Activated CD8-positive, alpha-beta memory T cell treated with anti-CD3 and anti-CD28 coated beads for 36 hours (primary cell): ENCODE measurements around the gene SDR42E2. TPM values are rescaled to one million over a fixed set of nuclear protein-coding genes. Genes with fewer than 3 reads are reported as not detected.
"Not testable (repeated sequence)": the region's sequence is repeated elsewhere in the genome, so short reads cannot be mapped to it uniquely, and the experiment has no call there.

Experiments
- CTCF ChIA-PET: fragments of 350-600 bp; sonication (Branson Sonifier 250); formaldehyde crosslinking; loops from one replicate; lab custom pipeline; 2021; ENCODE audit warnings: antibody characterized with exemption; lab: Charles Lee
- POLR2A ChIA-PET: fragments of 350-600 bp; sonication (Branson Sonifier 250); formaldehyde crosslinking; loops from one replicate; lab custom pipeline; 2021; ENCODE audit warnings: antibody characterized with exemption; lab: Charles Lee
- total RNA-seq, 2 experiments: library from RNA; stranded (reverse); gene quantifications; one replicate each; pipeline ENCODE4 v1.2.3, GENCODE V29; 2021

SDR42E2 gene
- total RNA-seq, 2 experiments from 2014 or later = not detected

- POLR2A ChIA-PET = interaction anchor here (0.5 to 2.1 kb wide), 4 partner anchors 18 to 236 kb away, joined by 3 to 9 read pairs (median 6); partner anchors contain the start of genes EEF2K and MOSMO
- CTCF ChIA-PET = interaction anchor here (0.6 to 2.2 kb wide), 23 partner anchors 14 to 240 kb away, joined by 3 to 16 read pairs (median 5); partner anchors contain the start of genes EEF2K, MOSMO and POLR3E
Measured at GRCh38 chr16:22188595-22189442, 26.5 kb downstream of the SDR42E2 start.

GRCh38 chr16:22189473-22190080 is 27.3 kb downstream of the SDR42E2 start:
- CTCF ChIA-PET = interaction anchor here (0.7 to 2.1 kb wide), 15 partner anchors 15 to 433 kb away, joined by 3 to 16 read pairs (median 7); partner anchors contain the start of genes EEF2K, MOSMO and POLR3E
- POLR2A ChIA-PET = interaction anchor here (1.2 to 2.1 kb wide), 2 partner anchors 17 to 182 kb away, joined by 6 to 9 read pairs; partner anchors contain the start of genes EEF2K and MOSMO

DNA sequence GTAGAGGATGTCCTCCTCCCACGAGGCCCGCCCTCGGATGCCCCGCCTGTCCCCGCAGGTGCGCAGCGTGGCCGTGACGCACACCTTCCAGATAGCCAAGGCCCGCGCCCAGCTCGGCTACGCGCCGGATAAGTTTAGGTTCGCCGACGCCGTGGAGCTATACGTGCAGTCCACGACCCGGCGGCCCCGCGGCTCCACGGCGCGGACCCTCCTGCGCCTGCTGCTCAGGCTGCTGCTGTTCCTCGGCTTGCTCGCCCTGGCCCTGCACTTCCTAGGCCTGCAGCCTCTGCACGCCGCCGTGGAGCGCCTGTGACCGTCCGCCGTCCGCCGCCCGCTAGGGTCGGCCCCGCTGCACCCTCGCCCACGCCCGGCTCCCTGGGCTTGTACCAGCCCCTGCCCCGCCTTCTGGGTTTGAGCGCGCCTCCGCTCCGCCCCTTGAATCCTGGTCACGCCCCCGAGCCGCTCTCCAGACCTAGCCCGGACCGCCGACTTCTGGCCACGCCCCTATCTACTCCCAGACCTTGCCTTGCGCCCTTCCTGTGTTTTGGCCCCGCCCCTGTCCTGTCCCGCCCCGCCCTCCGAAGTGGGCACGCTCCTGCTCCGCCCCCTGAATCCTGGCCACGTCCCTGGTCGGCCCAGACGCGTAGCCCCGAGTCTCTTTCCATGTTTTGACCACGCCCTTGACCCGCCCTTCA is 27.9 kb downstream of the SDR42E2 start:
- POLR2A ChIA-PET = interaction anchor here (1.2 to 2.4 kb wide), 3 partner anchors 16 to 182 kb away, joined by 6 to 21 read pairs (median 9); partner anchors contain the start of genes EEF2K and MOSMO
- CTCF ChIA-PET = interaction anchor here (0.7 to 6.3 kb wide), 8 partner anchors 15 to 432 kb away, joined by 3 to 56 read pairs (median 8); partner anchors contain the start of genes EEF2K, MOSMO and POLR3E

- POLR2A ChIA-PET = interaction anchor here (0.5 to 2.4 kb wide), 4 partner anchors 15 to 182 kb away, joined by 3 to 21 read pairs (median 4); partner anchors contain the start of gene EEF2K
- CTCF ChIA-PET = interaction anchor here (1.2 to 6.3 kb wide), 3 partner anchors 15 to 162 kb away, joined by 4 to 56 read pairs (median 20); partner anchors contain the start of genes EEF2K and POLR3E
Measured at GRCh38 chr16:22190776-22191531, 28.6 kb downstream of the SDR42E2 start.

DNA sequence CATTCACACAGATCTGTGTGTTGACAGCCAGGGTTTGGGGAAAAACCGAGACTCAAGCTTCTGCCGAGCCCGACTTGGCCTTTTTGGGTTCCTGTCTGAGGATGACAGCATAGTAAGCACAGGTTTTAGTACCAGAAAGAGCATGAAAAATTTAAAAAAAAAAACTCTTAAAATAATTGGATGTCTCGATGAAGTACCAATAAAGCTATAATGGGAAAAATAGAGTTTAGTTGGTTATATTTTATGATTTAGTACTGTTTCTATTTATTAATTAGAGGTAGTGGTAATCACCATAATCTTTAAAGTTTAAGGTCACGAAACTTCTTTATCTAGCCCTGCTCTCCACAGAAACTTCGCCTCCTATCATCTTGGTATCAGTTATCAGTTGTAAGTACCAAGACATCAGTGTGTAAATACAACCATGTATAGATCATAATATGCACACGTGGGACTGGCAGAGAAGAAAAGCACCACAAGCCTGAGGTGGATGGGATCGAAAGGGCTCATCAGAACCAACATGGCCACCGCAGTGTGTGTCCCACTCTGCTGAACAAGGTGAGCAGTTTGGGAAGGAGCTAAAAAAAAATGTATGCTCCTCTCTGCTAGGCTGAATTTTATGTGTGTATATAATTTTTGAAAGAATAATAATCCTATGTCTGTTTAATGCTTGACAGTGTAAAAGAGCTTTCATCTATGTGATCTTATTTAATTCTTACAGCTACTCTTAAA is 29.4 kb downstream of the SDR42E2 start:
- ChIA-PET POLR2A (interaction anchor here (0.5 to 2.4 kb wide), 6 partner anchors 14 to 182 kb away, joined by 3 to 21 read pairs (median 4); partner anchors contain the start of gene EEF2K), CTCF (interaction anchor here (0.6 to 6.3 kb wide), 7 partner anchors 14 to 371 kb away, joined by 3 to 56 read pairs (median 4); partner anchors contain the start of genes EEF2K, POLR3E and UQCRC2)

DNA sequence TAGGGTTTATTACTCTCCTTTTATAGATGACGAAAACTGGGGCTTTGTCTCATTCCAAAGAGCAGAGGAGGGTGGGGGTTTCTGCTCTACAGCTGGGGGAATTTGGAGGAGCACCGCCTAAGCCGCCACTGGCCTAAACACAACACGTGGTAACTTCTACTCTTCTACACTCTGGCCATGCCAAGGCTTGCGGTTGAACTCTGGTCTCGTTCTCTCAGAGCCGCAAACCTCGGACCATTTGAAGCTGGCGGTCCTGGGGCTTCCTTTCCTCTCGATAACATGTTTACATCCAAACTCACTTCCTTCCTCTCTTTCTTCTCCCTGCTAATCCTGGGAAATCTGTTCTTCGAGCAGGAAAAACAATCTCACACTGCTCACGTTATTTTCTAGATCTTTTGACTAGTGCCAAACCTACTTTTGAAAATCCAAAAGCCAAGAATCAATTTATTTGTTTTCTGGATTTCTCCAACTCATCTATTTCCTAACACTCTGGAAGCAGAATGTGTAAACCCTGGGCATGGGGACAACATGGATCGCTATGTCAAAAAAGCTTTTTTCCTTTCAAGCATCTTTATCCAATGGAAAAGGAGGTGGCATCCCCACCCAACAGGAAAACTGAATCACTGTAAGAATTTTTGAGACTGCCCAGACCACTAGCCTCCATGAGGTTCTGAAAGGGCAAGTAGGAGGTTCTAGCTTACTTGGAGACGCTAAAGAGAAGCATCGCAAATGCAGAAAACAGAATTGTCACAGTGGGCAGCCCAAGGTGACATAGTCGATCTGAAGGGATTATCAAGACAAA is 30.2 kb downstream of the SDR42E2 start:
- CTCF ChIA-PET = interaction anchor here (0.6 to 6.3 kb wide), 7 partner anchors 13 to 372 kb away, joined by 3 to 56 read pairs (median 4); partner anchors contain the start of genes EEF2K, POLR3E and UQCRC2
- POLR2A ChIA-PET = interaction anchor here (0.6 to 2.4 kb wide), 3 partner anchors 14 to 108 kb away, joined by 4 to 21 read pairs (median 5); partner anchors contain the start of gene EEF2K

DNA sequence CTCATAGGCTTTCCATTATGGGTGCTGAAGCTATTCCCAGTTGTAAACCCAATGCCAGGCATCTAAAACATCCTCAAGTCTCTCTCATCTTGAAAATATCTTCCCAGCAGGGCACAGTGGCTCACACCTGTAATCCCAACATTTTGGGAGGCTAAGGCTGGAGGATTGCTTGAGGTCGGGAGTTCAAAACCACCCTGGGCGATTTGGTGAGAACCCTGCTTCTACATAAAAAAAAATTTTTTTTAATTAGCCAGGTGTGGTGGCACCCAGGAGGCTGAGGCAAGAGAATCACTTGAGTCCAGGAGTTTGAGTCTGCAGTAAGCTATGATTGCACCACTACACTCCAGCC is 30.7 kb downstream of the SDR42E2 start:
- ChIA-PET POLR2A (no interaction called here), CTCF (interaction anchor here (2.3 to 6.3 kb wide), 3 partner anchors 13 to 107 kb away, joined by 6 to 56 read pairs (median 20); partner anchors contain the start of genes EEF2K and POLR3E)

- POLR2A ChIA-PET = interaction anchor here (0.6 to 1.0 kb wide), 2 partner anchors 103 to 190 kb away, joined by 3 to 4 read pairs; no protein-coding TSS in a partner anchor
- CTCF ChIA-PET = interaction anchor here (1.1 to 6.3 kb wide), 4 partner anchors 11 to 116 kb away, joined by 3 to 56 read pairs (median 25); partner anchors contain the start of genes EEF2K and POLR3E
Measured at GRCh38 chr16:22194707-22195444, 32.6 kb downstream of the SDR42E2 start.

- CTCF ChIA-PET = interaction anchor here (1.1 to 6.3 kb wide), 4 partner anchors 10 to 115 kb away, joined by 3 to 56 read pairs (median 25); partner anchors contain the start of genes EEF2K and POLR3E
- POLR2A ChIA-PET = interaction anchor here (0.6 to 1.0 kb wide), 2 partner anchors 103 to 190 kb away, joined by 3 to 4 read pairs; no protein-coding TSS in a partner anchor
Measured at GRCh38 chr16:22195445-22195694, 33.1 kb downstream of the SDR42E2 start.

DNA sequence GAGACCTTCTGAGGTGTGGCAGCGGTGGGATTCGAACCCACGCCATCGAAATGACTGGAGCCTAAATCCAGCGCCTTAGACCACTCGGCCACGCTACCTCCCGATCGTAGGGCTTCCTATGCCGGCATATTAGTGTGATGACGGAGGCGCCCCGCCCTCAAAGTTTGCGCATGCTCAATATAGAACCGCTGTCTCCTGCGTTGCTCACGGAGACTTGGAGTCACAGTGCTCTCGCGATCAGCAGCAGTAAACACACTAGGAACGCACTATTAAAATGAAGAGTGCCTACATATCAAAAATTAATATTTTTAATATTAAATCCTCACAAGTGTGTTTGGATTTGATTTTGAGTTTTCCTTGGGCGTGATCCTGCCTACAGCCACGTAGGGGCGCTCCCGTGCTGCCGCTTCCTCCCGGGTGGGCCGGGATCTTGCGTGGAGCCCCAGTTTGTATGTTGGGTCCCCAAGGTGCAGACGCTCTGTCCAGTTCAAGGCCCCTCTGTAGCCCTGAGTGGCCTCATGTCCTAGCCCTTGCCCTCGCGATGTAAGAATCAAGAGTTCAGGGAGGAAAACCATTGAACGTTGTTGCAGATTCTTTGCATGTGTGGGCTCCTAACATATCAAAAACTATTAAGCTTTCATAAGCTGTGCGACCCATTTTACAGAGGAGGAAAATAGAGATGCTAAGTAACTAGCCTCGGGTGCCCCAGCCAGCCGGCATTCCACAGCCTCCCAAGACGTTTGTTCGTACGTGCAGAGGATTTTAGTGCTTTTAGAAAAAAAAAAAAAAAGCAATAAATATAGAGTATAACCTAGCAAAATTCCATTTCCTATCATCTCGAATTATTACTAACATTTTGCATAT is 33.6 kb downstream of the SDR42E2 start:
- ChIA-PET POLR2A (no interaction called here), CTCF (interaction anchor here (1.1 to 6.3 kb wide), 4 partner anchors 10 to 115 kb away, joined by 3 to 56 read pairs (median 25); partner anchors contain the start of genes EEF2K and POLR3E)

DNA sequence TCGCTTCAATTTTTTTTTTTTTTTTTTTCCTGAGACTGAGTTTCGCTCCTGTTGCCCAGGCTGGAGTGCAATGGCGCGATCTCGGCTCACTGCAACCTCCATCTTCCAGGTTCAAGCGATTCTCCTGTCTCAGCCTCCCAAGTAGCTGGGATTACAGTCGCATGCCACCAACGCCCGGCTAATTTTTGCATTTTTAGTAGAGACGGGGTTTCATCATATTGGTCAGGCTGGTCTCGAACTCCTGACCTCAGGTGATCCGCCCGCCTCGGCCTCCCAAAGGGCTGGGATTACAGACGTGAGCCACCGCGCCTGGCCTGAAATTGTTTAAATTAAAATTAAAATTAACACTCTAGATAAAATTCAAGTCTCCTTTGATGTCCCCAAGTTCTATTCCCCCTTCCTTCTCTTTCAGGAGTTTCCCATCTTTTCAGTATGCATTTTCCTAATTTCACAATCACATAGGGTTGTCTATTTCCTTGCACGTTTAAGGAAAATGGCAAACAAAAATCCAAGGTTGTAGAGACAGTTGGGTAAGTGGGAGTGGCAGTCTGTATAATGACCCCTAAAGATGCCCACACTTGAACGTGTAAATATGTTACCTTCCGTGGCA is 34.4 kb downstream of the SDR42E2 start:
- POLR2A ChIA-PET = not testable (repeated sequence)
- CTCF ChIA-PET = interaction anchor here (1.6 to 6.3 kb wide), 4 partner anchors 9 to 105 kb away, joined by 6 to 56 read pairs (median 25); partner anchors contain the start of genes EEF2K and POLR3E

- CTCF ChIA-PET = interaction anchor here (1.1 to 4.8 kb wide), 5 partner anchors 8 to 102 kb away, joined by 3 to 24 read pairs (median 6); partner anchors contain the start of genes EEF2K and POLR3E
- POLR2A ChIA-PET = no interaction called here
Measured at GRCh38 chr16:22198547-22199293, 36.4 kb downstream of the SDR42E2 start.

DNA sequence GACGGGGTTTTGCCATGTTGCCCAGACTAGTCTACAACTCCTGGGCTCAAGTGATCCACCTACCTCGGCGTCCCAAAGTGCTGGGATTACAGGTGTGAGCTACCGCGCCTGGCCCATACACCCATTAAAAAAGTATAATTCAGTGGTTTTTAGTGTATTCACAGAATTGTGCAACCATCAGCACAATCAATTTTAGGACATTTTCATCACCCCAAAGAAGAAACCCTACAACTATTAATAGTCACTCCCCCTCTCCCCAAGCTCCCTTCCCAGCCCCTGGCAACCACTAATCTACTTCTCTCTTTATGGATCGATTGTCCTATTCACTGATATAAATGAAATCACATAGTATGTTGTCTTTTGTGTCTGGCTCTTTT is 39.9 kb downstream of the SDR42E2 start:
- POLR2A ChIA-PET = no interaction called here
- CTCF ChIA-PET = interaction anchor here (0.7 to 10.0 kb wide), 2 partner anchors 49 to 96 kb away, joined by 5 to 67 read pairs; partner anchors contain the start of gene POLR3E
